Loucy (cell line): Measurements from ENCODE around the gene EVC.

Experiments
- H2AFZ ChIP-seq: fragments of 200-600 bp; sonication (generic); 2 replicates; pipeline ENCODE4 v1.6.0; 2016; ENCODE audit warnings: antibody characterized with exemption, mild to moderate bottlenecking, low read length, moderate library complexity
- H3F3A ChIP-seq: fragments of 200-600 bp; 2 replicates; pipeline ENCODE4 v1.6.0; 2016; ENCODE audit warnings: antibody characterized with exemption, low read depth, mild to moderate bottlenecking
- H3K27me3 ChIP-seq: fragments of 200-600 bp; sonication (generic); 2 replicates; pipeline ENCODE4 v1.6.1; 2014; ENCODE audit warnings: low read length, mild to moderate bottlenecking; ENCODE audit not compliant: insufficient read depth, poor library complexity, severe bottlenecking
- H3K36me3 ChIP-seq: fragments of 200-600 bp; sonication (generic); 2 replicates; pipeline ENCODE4 v1.6.1; 2016; ENCODE audit warnings: low read length; ENCODE audit not compliant: insufficient read depth
- H3K4me1 ChIP-seq: fragments of 200-600 bp; sonication (generic); 2 replicates; pipeline ENCODE4 v1.5.1; 2014; ENCODE audit warnings: low read length, mild to moderate bottlenecking; ENCODE audit not compliant: insufficient read depth, poor library complexity, severe bottlenecking
- H3K4me2 ChIP-seq: fragments of 200-600 bp; sonication (generic); 2 replicates; pipeline ENCODE4 v1.6.0; 2014; ENCODE audit warnings: antibody characterized with exemption, low read length, low read depth, mild to moderate bottlenecking; ENCODE audit not compliant: poor library complexity, severe bottlenecking
- H3K4me3 ChIP-seq: fragments of 200-600 bp; sonication (generic); 2 replicates; pipeline ENCODE4 v1.5.1; 2014; ENCODE audit warnings: low read length, mild to moderate bottlenecking, mixed read lengths; ENCODE audit not compliant: poor library complexity, severe bottlenecking
- H3K79me2 ChIP-seq: fragments of 200-600 bp; sonication (generic); 2 replicates; pipeline ENCODE4 v1.6.1; 2014; ENCODE audit warnings: low read length; ENCODE audit not compliant: insufficient read depth
- H3K9ac ChIP-seq: fragments of 200-600 bp; sonication (generic); 2 replicates; pipeline ENCODE4 v1.6.0; 2014; ENCODE audit warnings: mild to moderate bottlenecking, low read depth, low read length, moderate library complexity; ENCODE audit not compliant: poor library complexity, severe bottlenecking
- H3K9me2 ChIP-seq: fragments of 200-600 bp; sonication (generic); replicated peaks from 2 replicates; pipeline ENCODE4 v1.6.1; 2016; ENCODE audit warnings: low read depth, low read length, mixed read lengths
- H3K9me3 ChIP-seq: fragments of 200-600 bp; sonication (generic); 2 replicates; pipeline ENCODE4 v1.6.1; 2014; ENCODE audit warnings: mild to moderate bottlenecking, antibody characterized with exemption, low read length, low read depth; ENCODE audit not compliant: insufficient read depth
- H4K20me1 ChIP-seq: fragments of 200-600 bp; sonication (generic); 2 replicates; pipeline ENCODE4 v1.6.0; 2014; ENCODE audit warnings: antibody characterized with exemption, low read length, mild to moderate bottlenecking; ENCODE audit not compliant: insufficient read depth, poor library complexity, severe bottlenecking
- EZH2phosphoT487 ChIP-seq: fragments of 200-600 bp; IDR thresholded peaks from 2 replicates; pipeline ENCODE4 v1.6.1; 2018; ENCODE audit warnings: antibody characterized with exemption, mild to moderate bottlenecking, moderate library complexity, borderline replicate concordance
- TF ChIP-seq, protein P1 (sequence below): fragments of 200-600 bp; sonication (generic); conservative IDR thresholded peaks from 2 replicates; pipeline ENCODE4 v1.5.1; 2014; ENCODE audit warnings: mild to moderate bottlenecking, antibody characterized with exemption, low read length

Gene EVC

GRCh38 chr4:5826437-5827107, 115.6 kb downstream of the EVC start:
- H3K36me3 ChIP-seq = no peaks in the 10 kb centered on the region
- TF ChIP-seq EZH2phosphoT487 = no peak
- H3K9ac ChIP-seq = no peak overlapping the region
- H3F3A ChIP-seq = no peaks in the 10 kb centered on the region
- no peaks in the 10 kb centered on the region for H3K79me2 ChIP-seq
- no peak overlapping the region for H3K4me3 ChIP-seq
- no peaks in the 10 kb centered on the region for H3K9me3 ChIP-seq
- no peaks in the 10 kb centered on the region for H3K4me1 ChIP-seq
- no peaks in the 10 kb centered on the region for H3K9me2 ChIP-seq
- no peaks in the 10 kb centered on the region for H4K20me1 ChIP-seq
- H2AFZ ChIP-seq = no peak overlapping the region
- H3K4me2 ChIP-seq = no peak overlapping the region
- H3K27me3 ChIP-seq = no peaks in the 10 kb centered on the region

GRCh38 chr4:5827108-5828004, 116.4 kb downstream of the EVC start:
- Histone ChIP-seq H2AFZ (no peak overlapping the region), H3K4me2 (no peak overlapping the region), H3K9ac (no peak overlapping the region), H3F3A (no peaks in the 10 kb centered on the region), H3K27me3 (no peaks in the 10 kb centered on the region), H3K9me3 (no peaks in the 10 kb centered on the region), H3K9me2 (no peaks in the 10 kb centered on the region), H3K36me3 (no peaks in the 10 kb centered on the region), H3K4me3 (no peak overlapping the region), H3K4me1 (no peaks in the 10 kb centered on the region), H3K79me2 (no peaks in the 10 kb centered on the region), H4K20me1 (no peaks in the 10 kb centered on the region)
- no peak for TF ChIP-seq EZH2phosphoT487
- TF ChIP-seq, protein P1, sequence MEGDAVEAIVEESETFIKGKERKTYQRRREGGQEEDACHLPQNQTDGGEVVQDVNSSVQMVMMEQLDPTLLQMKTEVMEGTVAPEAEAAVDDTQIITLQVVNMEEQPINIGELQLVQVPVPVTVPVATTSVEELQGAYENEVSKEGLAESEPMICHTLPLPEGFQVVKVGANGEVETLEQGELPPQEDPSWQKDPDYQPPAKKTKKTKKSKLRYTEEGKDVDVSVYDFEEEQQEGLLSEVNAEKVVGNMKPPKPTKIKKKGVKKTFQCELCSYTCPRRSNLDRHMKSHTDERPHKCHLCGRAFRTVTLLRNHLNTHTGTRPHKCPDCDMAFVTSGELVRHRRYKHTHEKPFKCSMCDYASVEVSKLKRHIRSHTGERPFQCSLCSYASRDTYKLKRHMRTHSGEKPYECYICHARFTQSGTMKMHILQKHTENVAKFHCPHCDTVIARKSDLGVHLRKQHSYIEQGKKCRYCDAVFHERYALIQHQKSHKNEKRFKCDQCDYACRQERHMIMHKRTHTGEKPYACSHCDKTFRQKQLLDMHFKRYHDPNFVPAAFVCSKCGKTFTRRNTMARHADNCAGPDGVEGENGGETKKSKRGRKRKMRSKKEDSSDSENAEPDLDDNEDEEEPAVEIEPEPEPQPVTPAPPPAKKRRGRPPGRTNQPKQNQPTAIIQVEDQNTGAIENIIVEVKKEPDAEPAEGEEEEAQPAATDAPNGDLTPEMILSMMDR = no peak

GRCh38 chr4:5828005-5828391, 117.0 kb downstream of the EVC start:
- no peak overlapping the region for H3K4me3 ChIP-seq

More at GRCh38 chr4:5828005-5828391, 117.0 kb downstream of the EVC start:
- no peaks in the 10 kb centered on the region for H3K36me3 ChIP-seq
- H3K9me3 ChIP-seq = no peaks in the 10 kb centered on the region
- H4K20me1 ChIP-seq = no peaks in the 10 kb centered on the region
- no peaks in the 10 kb centered on the region for H3K4me1 ChIP-seq
- H3F3A ChIP-seq = no peaks in the 10 kb centered on the region
- H3K79me2 ChIP-seq = no peaks in the 10 kb centered on the region
- TF ChIP-seq, protein P1 = no peak
- no peak for TF ChIP-seq EZH2phosphoT487
- H3K27me3 ChIP-seq = no peaks in the 10 kb centered on the region
- no peak overlapping the region for H2AFZ ChIP-seq
- no peak overlapping the region for H3K4me2 ChIP-seq
- H3K9me2 ChIP-seq = no peaks in the 10 kb centered on the region
- no peak overlapping the region for H3K9ac ChIP-seq
